GM19240 (cell line): Measurements from ENCODE around the gene OBP2B.
"Not testable (repeated sequence)": the region's sequence is repeated elsewhere in the genome, so short reads cannot be mapped to it uniquely, and the experiment has no call there.

Experiments used
- DNase-seq: peaks from one replicate; pipeline ENCODE4 v3.0.0; 2011; ENCODE audit warnings: low spot score; ENCODE audit not compliant: insufficient read length

OBP2B gene

GRCh38 chr9:133238851-133239532, 29.9 kb upstream of the OBP2B start:
- peak; percentile 50 for DNase-seq

DNA sequence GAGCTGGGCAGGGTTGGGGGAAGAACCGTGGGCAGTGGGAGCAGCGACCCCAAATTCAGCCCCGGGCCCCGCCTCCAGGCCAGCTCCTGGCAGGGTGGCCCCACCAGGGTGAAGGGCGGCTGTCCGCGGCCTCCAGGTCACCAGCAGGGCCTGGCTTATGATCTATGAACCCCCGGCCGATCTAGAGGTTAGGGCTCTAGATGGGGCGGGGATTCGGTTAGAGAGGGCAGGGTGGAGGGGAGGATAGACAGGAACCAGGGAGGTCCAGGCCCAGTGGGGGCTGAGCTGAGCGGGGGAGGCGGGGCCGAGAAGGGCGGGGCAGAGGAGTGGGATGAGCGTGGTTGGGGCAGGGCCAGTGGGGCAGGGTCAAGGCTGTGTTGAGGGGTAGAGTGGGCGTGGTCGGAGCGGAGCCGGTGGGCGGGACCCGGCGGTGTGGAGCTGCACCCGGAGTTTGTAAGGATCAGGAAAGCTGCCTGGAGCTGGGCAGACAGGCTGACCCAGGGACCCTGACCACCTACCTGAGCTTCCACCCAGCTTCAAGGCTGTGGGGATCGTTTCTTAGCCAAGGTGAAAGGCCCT, 29.3 kb upstream of the OBP2B start:
- DNase-seq: no peak

DNA sequence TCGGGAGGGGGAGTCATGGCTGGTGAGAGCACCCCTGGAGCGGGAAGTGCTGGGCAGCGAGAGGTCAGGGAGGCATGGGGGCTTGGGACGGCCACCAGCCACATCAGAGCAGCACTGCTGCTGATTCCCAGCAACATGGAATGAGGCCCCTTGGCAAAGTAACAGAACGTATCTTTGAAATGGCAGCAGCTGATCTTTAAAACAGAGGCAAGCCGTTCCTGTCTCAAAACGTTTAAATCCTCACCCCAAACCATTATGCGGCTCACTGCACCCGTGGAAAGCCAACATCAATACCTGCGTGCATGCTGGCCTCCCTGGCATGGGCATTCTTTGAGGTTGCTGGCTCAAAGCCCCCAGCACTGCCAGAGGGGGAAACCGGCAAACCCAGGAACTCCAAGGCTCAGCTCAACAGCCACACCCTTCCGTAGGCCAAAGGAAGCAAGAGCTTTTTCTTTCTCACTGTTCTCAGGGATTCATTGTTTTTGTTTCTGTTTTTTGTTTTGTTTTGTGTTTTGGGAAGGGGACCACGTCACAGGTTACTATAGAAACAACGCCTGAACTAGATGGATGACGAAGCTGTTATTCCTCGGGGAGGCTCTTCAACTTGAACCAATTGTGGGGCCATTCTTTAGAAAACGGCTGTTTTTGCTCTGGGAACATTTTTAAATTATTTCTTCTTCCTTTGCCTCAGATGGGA, 28.1 kb upstream of the OBP2B start:
- no peak for DNase-seq

- not testable (repeated sequence) for DNase-seq
These were observed 27.4 kb upstream of the OBP2B start for GRCh38 chr9:133236291-133237034.

DNA sequence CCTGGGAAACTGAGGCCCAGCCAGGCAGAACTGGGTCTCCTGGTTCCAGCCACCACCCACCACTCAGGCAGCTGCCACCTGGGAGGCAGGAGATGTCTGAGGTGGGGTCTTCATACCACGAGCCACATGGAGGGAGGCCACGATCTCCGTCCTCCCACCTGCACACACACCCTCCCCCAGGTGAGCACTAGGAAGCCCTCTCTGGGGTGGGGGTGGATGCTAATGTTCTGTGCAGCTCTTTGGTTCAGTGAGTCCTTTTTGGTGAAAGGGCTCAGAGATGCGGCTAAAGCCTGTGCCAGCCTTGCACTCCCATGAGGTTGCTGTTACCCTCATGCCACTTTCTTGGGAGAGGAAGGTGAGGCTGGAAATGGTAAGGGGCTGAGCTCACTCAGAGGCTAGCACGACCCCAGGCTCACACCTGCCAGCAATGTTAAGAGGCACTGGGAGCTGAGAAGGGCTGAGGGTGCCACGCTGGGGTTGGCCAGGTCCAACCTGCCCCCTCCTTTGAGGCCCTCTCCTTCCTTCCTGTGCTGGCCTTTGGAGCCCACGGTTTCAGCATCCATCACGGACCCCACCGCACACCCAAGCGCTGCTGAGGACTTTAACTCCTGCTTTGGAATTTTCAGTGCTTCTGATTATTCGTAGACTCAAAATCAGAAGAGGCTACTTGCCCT, 26.6 kb upstream of the OBP2B start:
- DNase-seq: no peak

- no peak for DNase-seq
These were observed 25.7 kb upstream of the OBP2B start for GRCh38 chr9:133234577-133235322.

DNA sequence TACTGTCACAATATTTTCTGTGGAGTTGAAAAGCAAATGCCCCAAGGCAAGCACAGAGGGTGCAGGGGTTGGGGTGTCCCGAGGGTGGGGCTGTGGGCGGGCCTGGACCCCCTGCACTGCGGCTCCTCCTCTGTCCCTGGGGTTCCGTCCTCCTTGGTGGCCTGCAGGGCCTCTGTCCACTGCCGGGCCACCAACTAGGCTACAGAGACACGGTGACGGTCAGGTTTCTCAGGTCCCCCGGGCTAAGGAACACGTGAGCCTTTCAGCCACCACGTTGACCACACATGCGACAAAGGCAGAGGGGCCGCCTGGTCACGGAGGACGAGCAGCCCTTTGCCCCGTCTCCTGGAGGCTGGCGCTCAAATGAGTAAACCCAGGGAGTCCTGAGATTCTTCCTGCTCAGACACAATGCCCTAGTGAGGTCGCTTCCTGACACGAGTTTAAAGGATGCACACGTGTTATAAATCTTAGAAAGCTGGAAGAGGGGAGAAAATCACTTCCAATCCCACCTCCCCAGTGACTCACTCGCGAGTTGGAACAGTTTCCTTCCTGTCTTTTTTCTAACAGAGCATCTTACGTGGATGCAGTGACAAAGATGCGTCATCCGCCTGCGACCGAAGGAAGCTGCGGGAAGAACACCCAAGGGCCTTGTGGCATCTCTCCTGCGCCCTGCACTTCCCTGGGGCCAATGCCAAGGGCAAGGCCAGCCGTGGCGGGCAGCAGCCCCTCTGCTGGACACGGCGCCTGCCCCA, 24.8 kb upstream of the OBP2B start:
- DNase-seq: no peak

- DNase-seq: not testable (repeated sequence)
These were observed 23.0 kb upstream of the OBP2B start for GRCh38 chr9:133231934-133232568.

DNA sequence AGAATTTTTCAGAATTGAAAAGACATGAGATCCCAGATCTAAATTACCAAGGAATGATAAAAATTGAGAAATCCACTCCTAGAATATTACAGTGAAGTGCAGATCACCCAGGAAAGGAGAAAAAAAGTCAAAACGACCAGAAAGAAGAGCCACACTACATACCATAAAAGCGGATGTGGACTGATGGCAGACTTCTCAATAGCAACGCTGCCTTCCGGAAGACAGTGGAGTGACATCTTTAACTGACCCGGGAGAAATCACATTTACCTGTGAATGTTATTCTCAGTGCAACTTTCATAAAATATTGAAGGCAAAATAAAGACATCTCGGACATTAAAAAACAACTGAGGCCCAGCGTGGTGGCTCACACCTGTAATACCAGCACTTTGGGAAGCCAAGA, 21.5 kb upstream of the OBP2B start:
- not testable (repeated sequence) for DNase-seq

DNA sequence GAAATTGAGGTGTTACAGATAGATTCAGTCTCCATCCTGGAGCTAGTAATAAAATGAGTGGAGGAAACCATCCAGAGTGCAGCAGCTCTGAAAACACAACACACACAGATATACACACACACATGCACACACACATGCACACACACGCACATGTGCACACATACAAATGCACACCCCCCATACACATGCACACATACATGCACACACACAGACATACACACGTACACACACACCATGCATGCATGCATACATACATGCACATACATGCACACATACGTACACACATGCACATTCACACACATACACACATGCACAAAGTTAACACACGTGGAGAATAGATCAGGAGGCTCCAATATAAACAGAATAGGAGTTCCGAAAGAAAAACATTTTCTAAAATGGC, 21.0 kb upstream of the OBP2B start:
- no peak for DNase-seq

GRCh38 chr9:133228474-133229193, 19.6 kb upstream of the OBP2B start:
- not testable (repeated sequence) for DNase-seq

GRCh38 chr9:133227996-133228395, 18.9 kb upstream of the OBP2B start:
- not testable (repeated sequence) for DNase-seq

- no peak for DNase-seq
These were observed 18.3 kb upstream of the OBP2B start for GRCh38 chr9:133227242-133227860.

DNA sequence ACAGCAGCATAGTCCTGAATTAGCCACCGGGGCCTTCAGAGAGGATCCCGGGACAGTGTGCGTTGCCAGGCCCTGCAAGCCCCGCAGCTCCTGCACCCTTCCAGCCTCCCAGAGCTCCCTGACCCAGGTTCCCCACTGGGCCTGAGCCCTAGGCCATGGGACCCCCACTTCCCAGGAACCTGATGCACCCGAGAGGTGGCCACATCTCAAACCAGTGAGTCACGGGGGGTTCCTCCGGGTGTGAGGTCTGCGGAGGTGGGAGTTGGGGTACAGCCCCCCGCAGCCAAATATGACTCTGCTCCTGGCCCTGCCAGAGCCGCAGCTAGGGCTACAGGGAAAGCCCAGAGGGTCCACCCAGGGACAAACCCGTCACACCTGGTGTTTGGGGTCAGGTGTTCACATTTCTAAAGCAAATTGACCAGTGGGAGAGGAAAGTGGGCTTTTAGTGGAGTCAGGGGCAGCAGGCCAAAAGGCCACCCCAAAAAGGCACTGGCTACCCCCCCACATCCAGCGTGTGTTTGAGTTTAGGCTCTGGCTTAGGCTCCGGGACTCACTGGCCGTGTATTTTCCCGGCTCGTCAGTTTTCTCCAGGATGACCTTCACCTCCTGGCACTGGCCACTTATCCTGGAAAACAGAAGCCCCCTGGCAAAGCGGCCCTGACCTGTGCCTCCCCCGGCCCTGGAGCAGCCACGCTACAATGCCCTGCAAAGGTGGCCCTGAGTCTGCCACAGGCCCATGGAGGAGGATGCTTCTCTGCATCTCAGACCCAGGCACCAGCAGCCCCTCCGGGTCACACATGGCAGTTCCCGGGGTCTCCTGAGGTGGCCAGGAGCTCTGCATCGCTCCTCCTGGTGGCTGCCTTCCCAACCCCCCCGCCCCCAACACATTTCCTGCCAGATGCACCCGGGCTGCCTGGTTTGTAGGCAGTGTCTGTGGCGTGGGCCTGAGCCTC, 17.4 kb upstream of the OBP2B start:
- no peak for DNase-seq

DNA sequence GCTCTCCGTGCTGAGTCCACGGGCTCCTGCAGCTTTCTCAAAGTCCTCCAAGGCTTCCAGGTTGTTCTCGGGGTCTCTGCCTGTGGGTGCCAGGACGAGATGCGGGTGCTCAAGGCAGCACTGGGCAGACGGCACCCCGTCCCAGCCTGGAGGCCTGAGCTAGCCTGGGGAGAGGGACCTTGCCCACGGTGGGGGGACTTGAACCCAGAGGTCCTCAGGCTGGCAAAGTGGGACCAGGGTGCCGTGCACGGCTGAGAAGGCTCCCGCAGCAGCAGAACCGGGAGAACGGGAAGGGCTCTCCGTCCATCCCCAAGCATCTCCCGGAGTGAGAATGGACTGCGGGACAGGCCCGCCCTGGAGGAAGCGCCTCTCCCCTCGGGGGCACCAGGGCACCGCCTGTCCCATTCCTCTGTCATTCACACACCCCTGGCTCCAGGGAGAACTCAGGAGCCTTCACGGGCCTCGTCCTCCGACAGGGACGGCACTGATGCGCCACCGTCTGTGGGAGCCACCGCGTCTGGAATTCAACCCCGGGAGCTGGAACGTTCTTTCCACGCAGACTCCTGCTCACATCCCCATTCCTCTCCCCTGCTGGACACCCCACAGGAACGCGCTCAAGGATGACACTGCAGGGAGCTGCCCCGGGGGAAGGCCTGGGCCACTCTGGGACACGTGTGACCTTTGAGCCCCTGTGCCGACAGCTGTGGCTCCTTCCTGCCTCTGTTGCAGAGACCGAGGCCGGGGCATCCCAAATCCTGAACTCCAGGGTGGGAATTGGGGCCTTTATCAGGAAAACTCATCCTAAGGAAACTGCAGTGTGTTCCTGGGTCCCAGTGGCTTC, 16.3 kb upstream of the OBP2B start:
- no peak for DNase-seq

GRCh38 chr9:133224762-133225161, 15.7 kb upstream of the OBP2B start:
- DNase-seq: no peak
